Activated T-cell treated with anti-CD3 and anti-CD28 coated beads, Interleukin-2, amount 50 U/mL, for 1 hour (primary cell): ENCODE data around the gene ZNF765.
A peak's percentile ranks its signal among the peaks of the same experiment; 100 is the strongest.
"Not testable (repeated sequence)": the region's sequence is repeated elsewhere in the genome, so short reads cannot be mapped to it uniquely, and the experiment has no call there.

Experiments
- DNase-seq: peaks from one replicate; pipeline ENCODE4 v3.0.0-alpha.2; 2020

The ZNF765 gene

DNA sequence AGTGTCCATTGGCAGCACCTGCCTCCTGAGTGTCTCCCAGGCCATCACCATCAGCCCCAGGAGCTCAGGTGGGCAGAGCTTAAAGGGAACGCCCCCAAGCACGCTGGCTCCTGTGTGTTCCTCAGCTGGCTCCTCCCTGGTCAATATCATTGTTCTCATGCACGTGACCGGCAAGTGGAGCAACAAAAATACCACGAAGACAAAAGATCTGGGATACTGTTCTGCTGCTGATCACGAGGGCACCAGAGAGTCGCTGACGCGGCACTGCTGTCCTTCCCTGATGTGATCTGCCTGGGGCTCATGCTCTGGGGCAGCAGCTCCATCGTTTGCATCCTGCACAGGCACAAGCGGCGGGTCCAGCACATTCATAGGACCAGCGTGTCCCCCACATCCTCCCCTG, 28.1 kb downstream of the ZNF765 start:
- DNase-seq: not testable (repeated sequence)

GRCh38 chr19:53423680-53424079, 28.7 kb downstream of the ZNF765 start:
- not testable (repeated sequence) for DNase-seq

DNA sequence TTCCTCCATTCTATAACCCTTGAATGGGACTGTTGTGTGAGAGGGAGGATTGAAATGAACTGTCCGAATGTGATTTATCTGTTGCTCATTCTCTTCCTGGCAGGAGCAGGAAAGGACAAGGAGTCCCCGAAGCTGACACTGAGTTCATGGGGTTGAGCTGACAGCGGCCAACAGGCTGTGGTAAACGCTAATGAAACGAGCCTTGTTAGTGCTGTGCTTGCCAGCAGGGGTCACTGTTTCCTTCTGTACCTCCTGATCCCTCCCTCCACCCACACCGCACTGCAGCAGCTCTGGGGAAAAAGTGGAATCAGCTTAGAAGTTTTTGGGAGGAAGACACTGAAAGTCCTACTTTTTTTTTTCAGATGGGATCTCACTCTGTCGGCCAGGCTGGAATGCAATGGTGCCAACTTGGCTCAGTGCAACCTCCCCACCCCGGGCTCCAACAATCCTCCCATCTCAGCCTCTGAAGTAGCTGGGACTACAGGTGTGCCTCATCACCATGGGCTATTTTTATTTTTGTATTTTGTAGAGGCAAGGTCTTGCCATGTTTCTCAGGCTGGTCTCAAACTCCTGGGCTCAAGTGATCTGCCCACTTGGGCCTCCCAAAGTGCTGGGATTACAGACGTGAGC, 30.1 kb downstream of the ZNF765 start:
- peak; percentile 66 for DNase-seq

DNA sequence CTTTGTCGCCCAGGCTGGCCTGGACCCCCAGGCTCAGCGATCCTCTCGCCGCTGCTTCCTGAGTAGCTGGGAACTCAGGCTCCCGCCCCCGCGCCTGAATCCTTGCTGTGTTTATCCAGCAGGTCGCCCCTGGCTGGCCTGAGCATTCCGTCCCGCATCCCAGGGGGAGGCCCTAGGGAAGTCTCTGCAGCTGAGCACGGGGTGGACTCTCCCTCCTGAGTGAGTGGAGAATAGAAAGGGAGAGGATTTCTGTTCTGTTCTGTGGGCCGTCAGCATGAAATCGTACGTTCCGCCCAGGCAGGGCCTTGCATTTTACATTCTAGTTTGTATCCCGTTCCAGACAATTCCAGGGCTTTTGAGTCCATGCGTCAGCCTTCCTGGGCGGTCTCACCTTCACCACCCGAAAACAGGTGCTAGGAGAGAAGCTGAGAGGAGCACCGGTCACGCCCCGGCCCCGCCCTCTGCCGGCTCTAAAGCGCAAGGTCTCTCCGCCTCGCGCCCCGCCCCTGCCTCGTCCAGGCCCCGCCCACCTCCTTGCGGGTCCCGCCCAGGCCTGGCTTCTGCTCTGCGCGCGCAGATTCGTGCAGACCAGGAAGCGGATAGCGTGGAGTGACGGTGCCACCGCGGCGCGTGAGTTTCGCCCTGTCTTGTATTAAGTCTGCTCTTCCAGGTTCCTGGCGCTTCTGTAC, 36.6 kb downstream of the ZNF765 start, which contains the start of gene ZNF761:
Gene ZNF761, plus strand, starts transcription at position 586 of the 689 bp plus-strand sequence. CDS start 15,285 bp downstream, outside the sequence.
- peak; percentile 100 for DNase-seq

GRCh38 chr19:53432088-53432661, 37.2 kb downstream of the ZNF765 start:
- no peak for DNase-seq

DNA sequence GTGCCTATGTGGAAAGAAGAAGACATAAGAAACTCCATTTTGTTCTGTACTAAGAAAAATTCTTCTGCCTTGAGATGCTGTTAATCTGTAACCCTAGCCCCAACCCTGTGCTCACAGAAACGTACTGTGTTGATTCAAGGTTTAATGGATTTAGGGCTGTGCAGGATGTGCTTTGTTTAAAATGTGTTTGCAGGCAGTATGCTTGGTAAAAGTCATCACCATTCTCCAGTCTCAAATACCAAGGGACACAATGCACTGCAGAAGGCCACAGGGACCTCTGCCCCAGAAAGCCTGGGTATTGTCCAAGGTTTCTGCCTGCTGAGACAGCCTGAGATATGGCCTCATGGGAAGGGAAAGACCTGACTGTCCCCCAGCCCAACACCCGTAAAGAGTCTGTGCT, 48.9 kb downstream of the ZNF765 start:
- DNase-seq: not testable (repeated sequence)

- not testable (repeated sequence) for DNase-seq
These were observed 52.2 kb downstream of the ZNF765 start for GRCh38 chr19:53447196-53447595.

- no peak for DNase-seq
These were observed 60.9 kb downstream of the ZNF765 start for GRCh38 chr19:53455828-53456227.

- DNase-seq: not testable (repeated sequence)
These were observed 65.3 kb downstream of the ZNF765 start for GRCh38 chr19:53460131-53460721.

DNA sequence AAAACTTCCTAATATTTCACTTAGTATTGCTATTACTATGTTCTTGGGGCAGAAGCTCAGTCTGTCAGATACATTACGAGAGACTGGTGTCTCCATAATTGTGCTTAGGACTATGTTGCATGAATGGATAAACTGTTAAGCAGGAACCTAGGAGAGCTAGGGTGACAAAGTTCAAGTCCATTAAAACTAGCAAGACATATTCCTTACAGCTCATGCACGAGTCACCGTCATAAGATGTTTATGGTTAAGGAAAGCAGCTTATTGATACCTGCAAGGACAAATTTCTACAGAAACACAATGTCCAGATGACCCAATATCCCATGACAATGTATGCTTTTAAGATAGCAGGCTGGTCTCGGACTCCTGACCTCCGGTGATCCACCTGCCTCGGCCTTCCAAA, 66.9 kb downstream of the ZNF765 start:
- no peak for DNase-seq

DNA sequence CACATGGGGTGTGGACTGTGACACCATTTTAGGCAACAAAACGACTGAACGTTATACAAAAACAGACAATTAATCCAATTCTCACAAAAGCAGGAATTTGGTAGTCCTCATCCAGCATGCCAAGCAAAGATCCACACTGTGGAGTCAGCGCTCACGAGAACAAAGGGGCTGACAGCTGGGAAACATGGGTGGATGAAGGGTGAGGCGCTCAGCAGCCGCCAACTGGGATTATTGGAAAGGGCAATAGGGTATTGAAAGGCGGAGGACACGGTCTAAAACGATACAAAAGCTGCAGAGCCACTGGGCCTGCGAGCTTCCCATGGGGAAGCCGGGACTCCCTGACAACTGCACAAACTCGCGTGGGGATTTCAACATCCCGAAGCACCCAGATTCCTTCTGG, 67.9 kb downstream of the ZNF765 start:
- DNase-seq: no peak

DNA sequence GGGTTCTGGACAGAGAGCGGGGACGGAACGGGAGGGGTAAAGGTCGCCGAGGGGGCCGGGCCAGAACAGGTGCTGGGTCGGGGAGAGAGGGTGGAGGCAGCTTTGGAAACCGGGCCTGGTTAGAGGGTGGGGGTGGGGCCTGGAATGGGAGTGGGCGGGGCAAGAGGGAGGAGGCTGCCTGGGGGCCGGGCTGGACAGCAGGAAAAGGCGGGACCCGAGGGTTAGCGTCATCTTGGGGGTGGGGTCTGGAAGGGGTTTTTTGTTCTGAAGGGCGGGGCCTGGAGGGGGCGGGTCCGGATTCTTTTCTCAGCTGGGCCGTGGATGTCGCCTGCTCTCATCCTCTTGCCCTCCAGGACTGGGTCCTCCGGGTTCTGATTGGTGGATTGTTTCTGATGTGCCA, 68.3 kb downstream of the ZNF765 start:
- DNase-seq: no peak

DNA sequence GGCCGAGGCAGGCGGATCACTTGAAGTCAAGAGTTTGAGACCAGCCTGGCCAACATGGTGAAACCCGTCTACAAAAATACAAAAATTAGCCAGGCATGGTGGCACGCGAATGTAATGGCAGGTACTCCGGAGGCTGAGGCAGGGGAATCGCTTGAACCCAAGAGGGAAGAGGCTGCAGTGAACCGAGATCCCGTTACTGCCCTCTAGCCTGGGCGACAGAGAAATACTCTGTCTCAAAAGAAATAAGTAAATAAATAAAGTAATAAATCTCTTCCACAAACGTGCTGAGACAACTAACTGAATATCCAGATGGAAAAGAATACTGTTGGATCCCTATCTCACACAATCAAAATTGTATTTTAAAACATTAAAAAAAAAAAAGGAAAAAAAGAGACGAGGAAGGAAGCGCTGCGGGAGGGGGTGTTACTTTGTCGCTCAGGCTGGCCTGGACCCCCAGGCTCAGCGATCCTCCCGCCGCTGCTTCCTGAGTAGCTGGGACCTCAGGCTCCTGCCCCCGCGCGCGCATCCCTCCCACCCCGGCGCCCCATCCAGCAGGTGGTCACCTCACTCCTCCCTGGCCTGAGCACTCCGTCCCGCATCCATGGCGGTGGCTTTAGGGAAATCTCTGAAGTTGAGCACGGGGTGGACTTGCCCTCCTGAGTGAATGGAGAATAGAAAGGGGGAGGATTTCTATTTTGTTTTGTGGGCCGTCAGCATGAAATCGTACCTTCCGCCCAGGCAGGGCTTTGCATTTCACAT, 72.0 kb downstream of the ZNF765 start:
- DNase-seq: no peak

- peak; percentile 99 for DNase-seq
These were observed 72.7 kb downstream of the ZNF765 start, which contains the start of gene ZNF813 for GRCh38 chr19:53467485-53468262. TSS of gene ZNF813 (plus strand) at chr19:53467733. CDS start at chr19:53483823, 16,090 bp downstream.

DNA sequence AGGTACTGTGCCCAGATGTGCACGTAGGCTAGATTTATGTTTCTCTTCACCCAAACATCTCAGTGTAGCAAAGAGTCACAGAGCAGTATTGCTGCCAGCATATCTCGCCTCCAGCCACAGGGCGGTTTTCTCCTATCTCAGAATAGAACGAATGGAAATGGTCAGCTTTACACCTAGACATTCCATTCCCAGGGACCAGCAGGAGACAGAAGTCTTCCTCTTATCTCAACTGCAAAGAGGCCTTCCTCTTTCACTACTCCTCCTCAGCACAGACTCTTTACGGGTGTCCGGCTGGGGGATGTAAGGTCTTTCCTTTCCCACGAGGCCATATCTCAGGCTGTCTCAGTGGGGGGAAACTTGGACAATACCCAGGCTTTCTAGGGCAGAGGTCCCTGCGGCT, 73.7 kb downstream of the ZNF765 start:
- not testable (repeated sequence) for DNase-seq

- no peak for DNase-seq
These were observed 77.0 kb downstream of the ZNF765 start for GRCh38 chr19:53471916-53472315.

DNA sequence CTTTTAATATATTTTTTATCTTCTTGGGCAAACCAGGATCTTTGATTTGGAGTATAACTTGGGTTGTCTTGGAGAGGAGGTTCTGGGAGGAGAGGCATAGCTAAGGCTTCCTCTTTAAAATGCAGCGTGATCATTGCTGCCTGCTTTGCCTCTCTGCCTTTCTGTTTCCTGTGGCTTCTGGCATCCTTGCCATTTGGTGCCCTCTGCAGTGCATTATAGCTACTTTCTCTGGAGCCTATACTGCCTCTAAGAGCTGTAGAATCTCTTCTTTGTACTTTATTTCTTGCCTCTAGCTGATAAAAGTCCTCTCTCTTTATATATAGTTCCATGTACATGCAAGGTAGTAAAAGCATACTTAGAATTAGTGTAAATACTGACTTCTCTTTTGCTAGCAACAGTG, 79.9 kb downstream of the ZNF765 start:
- DNase-seq: not testable (repeated sequence)

- DNase-seq: not testable (repeated sequence)
These were observed 80.5 kb downstream of the ZNF765 start for GRCh38 chr19:53475470-53475869.
